ENCODE measurements around the gene FOSL1. TPM values are rescaled to one million over a fixed set of nuclear protein-coding genes. Genes with fewer than 3 reads are reported as not detected.

The FOSL1 gene
- total RNA-seq, 1 donor from 2014 or later = 2.2 TPM

- Histone ChIP-seq H3K27ac (peak overlapping the region; percentile 98), H3K36me3 (peaks cover 8% of the 10 kb centered on the region), H3K4me3 (peak overlapping the region; percentile 88), H3K27me3 (ENCODE audit: low read depth) (no peaks in the 10 kb centered on the region), H3K9me3 (no peaks in the 10 kb centered on the region), H3K4me1 (peaks cover 65% of the 10 kb centered on the region)
- TF ChIP-seq, protein P1, sequence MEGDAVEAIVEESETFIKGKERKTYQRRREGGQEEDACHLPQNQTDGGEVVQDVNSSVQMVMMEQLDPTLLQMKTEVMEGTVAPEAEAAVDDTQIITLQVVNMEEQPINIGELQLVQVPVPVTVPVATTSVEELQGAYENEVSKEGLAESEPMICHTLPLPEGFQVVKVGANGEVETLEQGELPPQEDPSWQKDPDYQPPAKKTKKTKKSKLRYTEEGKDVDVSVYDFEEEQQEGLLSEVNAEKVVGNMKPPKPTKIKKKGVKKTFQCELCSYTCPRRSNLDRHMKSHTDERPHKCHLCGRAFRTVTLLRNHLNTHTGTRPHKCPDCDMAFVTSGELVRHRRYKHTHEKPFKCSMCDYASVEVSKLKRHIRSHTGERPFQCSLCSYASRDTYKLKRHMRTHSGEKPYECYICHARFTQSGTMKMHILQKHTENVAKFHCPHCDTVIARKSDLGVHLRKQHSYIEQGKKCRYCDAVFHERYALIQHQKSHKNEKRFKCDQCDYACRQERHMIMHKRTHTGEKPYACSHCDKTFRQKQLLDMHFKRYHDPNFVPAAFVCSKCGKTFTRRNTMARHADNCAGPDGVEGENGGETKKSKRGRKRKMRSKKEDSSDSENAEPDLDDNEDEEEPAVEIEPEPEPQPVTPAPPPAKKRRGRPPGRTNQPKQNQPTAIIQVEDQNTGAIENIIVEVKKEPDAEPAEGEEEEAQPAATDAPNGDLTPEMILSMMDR (IDR thresholded peaks at IDR 0.05) = peak; percentile 45
- DNase-seq = peak; percentile 62
- intact Hi-C loops (cut with DNase I) = no loop called here
- no peak for ATAC-seq
Observed at GRCh38 chr11:65891219-65892136, 8.7 kb downstream of the FOSL1 start.

- Histone ChIP-seq H3K4me1 (peaks cover 65% of the 10 kb centered on the region), H3K9me3 (no peaks in the 10 kb centered on the region), H3K4me3 (peak within 1 kb of the TSS; percentile 88), H3K36me3 (peaks cover 11% of the 10 kb centered on the region), H3K27ac (peak within 1 kb of the TSS; percentile 98), H3K27me3 (ENCODE audit: low read depth) (no peaks in the 10 kb centered on the region)
- ATAC-seq (peak; percentile 88 to 92), DNase-seq (peak; percentile 99)
- TF ChIP-seq, protein P1 (IDR thresholded peaks at IDR 0.05) = no peak
- intact Hi-C loops (cut with DNase I) = no loop called here
Observed at GRCh38 chr11:65890324-65891218, 9.6 kb downstream of the FOSL1 start, which contains the start of gene CCDC85B. CCDC85B (plus strand) TSS chr11:65890673; CDS start chr11:65890784, 111 bp downstream.

- Histone ChIP-seq H3K27me3 (ENCODE audit: low read depth) (no peaks in the 10 kb centered on the region), H3K4me3 (peak within 1 kb of the TSS; percentile 88), H3K36me3 (peaks cover 29% of the 10 kb centered on the region), H3K9me3 (no peaks in the 10 kb centered on the region), H3K27ac (peak within 1 kb of the TSS; percentile 98), H3K4me1 (peaks cover 57% of the 10 kb centered on the region)
- peak; percentile 89 to 90 for ATAC-seq
- TF ChIP-seq, protein P1 (IDR thresholded peaks at IDR 0.05) = peak; percentile 83
- DNase-seq = peak; percentile 98
- intact Hi-C loops (cut with DNase I) = loop anchor here (10.0 kb wide), 1 partner anchor 97 kb away; no protein-coding TSS in a partner anchor
Observed at GRCh38 chr11:65888163-65888814, 11.9 kb downstream of the FOSL1 start, which contains the start of gene FIBP. FIBP (minus strand) TSS chr11:65888471; CDS start chr11:65888418, 53 bp downstream.

- TF ChIP-seq, protein P1 (IDR thresholded peaks at IDR 0.05) = no peak
- ATAC-seq (no peak), DNase-seq (no peak)
- no peaks in the 10 kb centered on the region for H3K27me3 ChIP-seq (ENCODE audit: low read depth)
- H3K4me3 ChIP-seq = peak overlapping the region; percentile 88
- H3K36me3 ChIP-seq = peaks cover 34% of the 10 kb centered on the region
- peaks cover 52% of the 10 kb centered on the region for H3K4me1 ChIP-seq
- no peaks in the 10 kb centered on the region for H3K9me3 ChIP-seq
- H3K27ac ChIP-seq = peak overlapping the region; percentile 98
- intact Hi-C loops (cut with DNase I) = loop anchor here (10.0 kb wide), 1 partner anchor 97 kb away; no protein-coding TSS in a partner anchor
Observed at GRCh38 chr11:65887723-65888162, 12.4 kb downstream of the FOSL1 start.

Data from lower lobe of right lung (tissue), 2 donors.